Stomach (tissue), 9 donors: Measurements from ENCODE around the gene SMC4. TPM values are rescaled to one million over a fixed set of nuclear protein-coding genes. Genes with fewer than 3 reads are reported as not detected.

Source experiments
- DNase-seq, 2 donors: peaks; one replicate each; pipeline versions ENCODE4 v3.0.0 to v3.0.0-alpha.2; 2013 to 2019
- H3K27ac ChIP-seq, 5 donors: fragments of 200-600 bp in 4 of 5; sonication (generic) in 4 of 5; one replicate each; pipeline ENCODE4 v1.5.1; 2013 to 2019; ENCODE audit warnings: mild to moderate bottlenecking in 1 of 5, moderate library complexity in 1 of 5
- H3K27me3 ChIP-seq, 3 donors: fragments of 200-600 bp; sonication (generic); one replicate each; pipeline ENCODE4 v1.5.1; 2017 to 2019; ENCODE audit warnings: mixed run types in 1 of 3
- H3K36me3 ChIP-seq, 4 donors: fragments of 200-600 bp; sonication (generic); 1 replicate in 3 of 4; 2 replicates in 1 of 4; pipeline ENCODE4 v1.5.1; 2016 to 2019
- H3K4me1 ChIP-seq, 4 donors: fragments of 200-600 bp; sonication (generic); one replicate each; pipeline ENCODE4 v1.5.1; 2016 to 2019
- H3K4me3 ChIP-seq, 4 donors: fragments of 200-600 bp; sonication (generic) in 3 of 4; one replicate each; pipeline ENCODE4 v1.5.1; 2016 to 2019; ENCODE audit warnings: mild to moderate bottlenecking in 1 of 4
- H3K9me3 ChIP-seq, 4 donors: fragments of 200-600 bp; sonication (generic); one replicate each; pipeline ENCODE4 v1.5.1; 2016 to 2019
- EP300 ChIP-seq: sonication (generic); formaldehyde crosslinking; IDR thresholded peaks from one replicate; pipeline ENCODE4 v1.6.1; 2017; ENCODE audit warnings: antibody characterized with exemption
- POLR2A ChIP-seq, 4 donors: fragments of 450-650 bp; IDR thresholded peaks; one replicate each; pipeline ENCODE4 v1.6.1; 2016; ENCODE audit warnings: antibody characterized with exemption in 4 of 4, control low read depth in 2 of 4, mild to moderate bottlenecking in 1 of 4, moderate library complexity in 1 of 4
- POLR2AphosphoS5 ChIP-seq, 3 donors: sonication (generic); formaldehyde crosslinking; IDR thresholded peaks; one replicate each; pipeline ENCODE4 v1.6.1; 2016; ENCODE audit warnings: antibody characterized with exemption in 3 of 3
- WGBS, 5 donors: extraction: QIAGEN DNeasy Blood & Tissue Kit in 3 of 5; methylation state at CpG; one replicate each; pipeline versions ENCODE4 v1.1.5 to v1.1.7; 2013 to 2018; 5-methylcytosine and 5-hydroxymethylcytosine counted together
- intact Hi-C: fragments of 100-400 bp; cut with DNase I; formaldehyde crosslinking; loops from one replicate; pipeline ENCODE4 v1.15.1; 2023; ENCODE audit warnings: low total_unique reads
- polyA plus RNA-seq, 3 donors: library from polyadenylated mRNA; stranded (reverse); fragments of 200-250 nt; gene quantifications; one replicate each; pipeline ENCODE4 v1.2.3, GENCODE V29; 2013
- total RNA-seq, 5 donors: library from RNA; depleted of rRNA; stranded (reverse); fragments of >200 nt; gene quantifications; one replicate each; pipeline versions ENCODE4 v1.1.0 to v1.2.3, GENCODE V29; 2014 to 2016
- TF ChIP-seq, protein P1 (sequence below), 7 experiments: fragments of 450-650 bp in 4 of 7; fragments of 200-600 bp in 3 of 7; sonication (generic) in 3 of 7; IDR thresholded peaks; one replicate each; pipeline ENCODE4 v1.5.1; 2016 to 2019; ENCODE audit warnings: antibody characterized with exemption in 7 of 7, control low read depth in 2 of 7, mild to moderate bottlenecking in 1 of 7
- donor health status: healthy with polysubstance abuse.
- donor health status: Bipolar disorder and iron deficiency.
- donor health status: healthy.

The SMC4 gene
- total and polyA plus RNA-seq, 8 donors, result 12.8 to 122 (median 46.7) TPM

DNA sequence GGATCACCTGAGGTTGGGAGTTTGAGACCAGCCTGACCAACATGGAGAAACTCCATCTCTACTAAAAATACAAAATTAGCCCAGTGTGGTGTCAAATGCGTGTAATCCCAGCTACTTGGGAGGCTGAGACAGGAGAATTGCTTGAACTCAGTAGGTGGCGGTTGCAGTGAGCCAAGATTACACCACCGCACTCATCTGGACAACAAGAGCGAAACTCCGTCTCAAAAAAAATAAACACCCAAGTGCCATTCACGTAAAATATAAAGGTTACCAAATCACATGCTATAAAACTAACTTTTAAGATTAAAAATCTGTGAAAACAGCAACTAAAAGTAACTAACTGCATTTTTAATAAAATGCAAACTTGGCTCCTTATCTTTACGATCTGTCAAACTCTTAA is 41.2 kb downstream of the SMC4 start:
- intact Hi-C loops, result no loop called here
- WGBS, 5 donors, result 96 to 98% (median 97%) methylated on average over 7 of the region's 7 CpGs
- TF ChIP-seq POLR2AphosphoS5 (IDR thresholded peaks at IDR 0.05) (no peak), EP300 (no peak), POLR2A (IDR thresholded peaks at IDR 0.05) (no peak)
- TF ChIP-seq, protein P1, sequence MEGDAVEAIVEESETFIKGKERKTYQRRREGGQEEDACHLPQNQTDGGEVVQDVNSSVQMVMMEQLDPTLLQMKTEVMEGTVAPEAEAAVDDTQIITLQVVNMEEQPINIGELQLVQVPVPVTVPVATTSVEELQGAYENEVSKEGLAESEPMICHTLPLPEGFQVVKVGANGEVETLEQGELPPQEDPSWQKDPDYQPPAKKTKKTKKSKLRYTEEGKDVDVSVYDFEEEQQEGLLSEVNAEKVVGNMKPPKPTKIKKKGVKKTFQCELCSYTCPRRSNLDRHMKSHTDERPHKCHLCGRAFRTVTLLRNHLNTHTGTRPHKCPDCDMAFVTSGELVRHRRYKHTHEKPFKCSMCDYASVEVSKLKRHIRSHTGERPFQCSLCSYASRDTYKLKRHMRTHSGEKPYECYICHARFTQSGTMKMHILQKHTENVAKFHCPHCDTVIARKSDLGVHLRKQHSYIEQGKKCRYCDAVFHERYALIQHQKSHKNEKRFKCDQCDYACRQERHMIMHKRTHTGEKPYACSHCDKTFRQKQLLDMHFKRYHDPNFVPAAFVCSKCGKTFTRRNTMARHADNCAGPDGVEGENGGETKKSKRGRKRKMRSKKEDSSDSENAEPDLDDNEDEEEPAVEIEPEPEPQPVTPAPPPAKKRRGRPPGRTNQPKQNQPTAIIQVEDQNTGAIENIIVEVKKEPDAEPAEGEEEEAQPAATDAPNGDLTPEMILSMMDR (IDR thresholded peaks at IDR 0.05), result no peak

DNA sequence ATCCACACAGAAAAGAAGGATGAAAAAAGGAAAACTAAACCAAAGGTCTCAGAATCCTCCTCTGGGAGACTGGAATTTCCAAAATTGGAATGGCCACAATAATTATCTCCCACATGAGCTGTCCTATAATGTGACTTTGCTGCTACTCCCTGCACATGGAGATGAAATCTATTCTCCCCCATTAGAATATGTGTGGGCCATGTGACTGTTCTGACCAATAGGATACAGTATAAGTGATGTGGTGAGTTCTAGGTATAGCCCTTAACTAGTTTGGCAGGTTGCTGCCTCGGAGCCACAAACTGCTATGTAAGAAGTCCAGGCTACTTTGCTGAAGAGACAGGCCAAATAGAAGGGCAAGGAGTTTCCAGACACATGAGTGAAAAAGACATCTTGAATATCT is 45.0 kb downstream of the SMC4 start:
- Histone ChIP-seq H3K27me3 (peaks cover 0 to 5% (median 3%) of the 10 kb centered on the region in 3 donors), H3K9me3 (no peaks in the 10 kb centered on the region), H3K27ac (no peak overlapping the region), H3K4me1 (peaks cover 0 to 27% (median 9%) of the 10 kb centered on the region in 4 donors), H3K4me3 (no peak overlapping the region), H3K36me3 (no peaks in the 10 kb centered on the region)
- intact Hi-C loops, result no loop called here
- DNase-seq, result no peak
- 82 to 100% (median 92%) methylated on average over 1 of the region's 1 CpG for WGBS, 5 donors
- TF ChIP-seq POLR2A (IDR thresholded peaks at IDR 0.05) (no peak), POLR2AphosphoS5 (IDR thresholded peaks at IDR 0.05) (no peak), EP300 (no peak)
- TF ChIP-seq, protein P1 (IDR thresholded peaks at IDR 0.05), result no peak

More for the DNA sequence above, 41.2 kb downstream of the SMC4 start:
- Histone ChIP-seq H3K27me3 (no peaks in the 10 kb centered on the region), H3K36me3 (peaks cover 0 to 15% (median 1%) of the 10 kb centered on the region in 4 donors), H3K4me3 (no peak overlapping the region), H3K4me1 (no peaks in the 10 kb centered on the region), H3K27ac (no peak overlapping the region), H3K9me3 (no peaks in the 10 kb centered on the region)
- DNase-seq, result no peak

DNA sequence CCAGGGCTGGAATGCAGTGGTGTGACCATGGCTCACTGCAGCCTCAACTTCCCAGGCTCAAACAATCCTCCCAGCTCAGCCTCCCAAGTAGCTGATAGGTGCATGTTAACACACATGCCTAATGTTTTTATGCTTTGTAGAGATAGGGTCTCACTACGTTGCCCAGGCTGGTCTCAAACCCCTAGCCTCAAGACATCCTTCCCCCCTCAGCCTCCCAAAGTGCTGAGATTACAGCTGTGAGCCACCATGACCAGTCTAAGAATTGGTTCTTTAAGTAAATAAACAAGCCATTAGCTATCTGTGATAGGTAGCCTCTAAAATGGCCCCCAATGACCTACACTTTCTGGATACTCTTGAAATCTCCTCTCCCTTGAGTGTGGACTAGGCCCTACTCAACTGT is 46.4 kb downstream of the SMC4 start:
- Histone ChIP-seq H3K27me3 (peaks cover 0 to 12% (median 11%) of the 10 kb centered on the region in 3 donors), H3K4me3 (no peak overlapping the region), H3K4me1 (peaks cover 0 to 38% (median 20%) of the 10 kb centered on the region in 4 donors), H3K27ac (no peak overlapping the region), H3K9me3 (peaks cover 0 to 5% (median 0%) of the 10 kb centered on the region in 4 donors), H3K36me3 (no peaks in the 10 kb centered on the region)
- 94 to 100% (median 98%) methylated on average over 1 of the region's 1 CpG for WGBS, 5 donors
- no peak for DNase-seq
- TF ChIP-seq POLR2A (IDR thresholded peaks at IDR 0.05) (no peak), POLR2AphosphoS5 (IDR thresholded peaks at IDR 0.05) (no peak), EP300 (no peak)
- TF ChIP-seq, protein P1 (IDR thresholded peaks at IDR 0.05), result no peak
- intact Hi-C loops, result no loop called here

DNA sequence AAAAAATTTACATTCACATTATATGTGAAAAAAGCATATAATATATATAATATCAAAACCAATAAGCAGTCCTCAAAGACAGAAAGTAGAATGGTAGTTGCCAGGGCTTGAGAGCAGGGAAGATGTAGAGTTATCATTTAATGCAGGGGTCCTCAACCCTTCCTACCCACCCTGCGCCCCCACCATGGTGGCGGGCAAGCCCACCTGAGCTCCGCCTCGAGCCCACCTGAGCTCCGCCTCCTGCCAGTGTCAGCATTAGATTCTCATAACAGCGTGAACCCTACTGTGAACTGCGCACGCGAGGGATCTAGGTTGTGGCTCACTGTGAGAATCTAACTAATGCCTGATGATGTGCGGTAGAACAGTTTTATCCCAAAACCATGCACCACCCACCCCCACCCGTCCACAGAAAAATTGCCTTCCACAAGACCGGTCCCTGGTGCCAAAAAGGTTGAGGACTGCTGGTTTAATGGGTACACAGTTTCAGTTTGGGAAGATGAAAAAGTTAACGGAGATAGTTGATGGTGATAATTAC is 47.1 kb downstream of the SMC4 start:
- no peak for TF ChIP-seq POLR2A (IDR thresholded peaks at IDR 0.05)
- TF ChIP-seq, protein P1 (IDR thresholded peaks at IDR 0.05), result no peak
- TF ChIP-seq POLR2AphosphoS5 (IDR thresholded peaks at IDR 0.05), result no peak
- no peak for TF ChIP-seq EP300
- Histone ChIP-seq H3K36me3 (no peaks in the 10 kb centered on the region), H3K27ac (no peak overlapping the region), H3K9me3 (peaks cover 0 to 5% (median 0%) of the 10 kb centered on the region in 4 donors), H3K4me1 (peaks cover 0 to 38% (median 20%) of the 10 kb centered on the region in 4 donors), H3K27me3 (peaks cover 0 to 12% (median 11%) of the 10 kb centered on the region in 3 donors), H3K4me3 (no peak overlapping the region)
- no peak for DNase-seq
- intact Hi-C loops, result no loop called here
- 91 to 96% (median 95%) methylated on average over 13 of the region's 13 CpGs for WGBS, 5 donors
